Stimulated activated CD4-positive, alpha-beta T cell treated with anti-CD3 and anti-CD28 coated beads, Interleukin-12 subunit alpha, Interleukin-12 subunit beta, amount 100 ng/mL, for 4 hours (primary cell): Measurements from ENCODE around the gene CPA1.

Source experiments
- DNase-seq: peaks from one replicate; pipeline ENCODE4 v3.0.0-alpha.2; 2020

Gene CPA1

GRCh38 chr7:130430841-130431666, 50.8 kb downstream of the CPA1 start:
- no peak for DNase-seq

- no peak for DNase-seq
Measured at GRCh38 chr7:130432886-130433285, 52.6 kb downstream of the CPA1 start.

GRCh38 chr7:130433301-130433700, 53.0 kb downstream of the CPA1 start:
- no peak for DNase-seq

DNA sequence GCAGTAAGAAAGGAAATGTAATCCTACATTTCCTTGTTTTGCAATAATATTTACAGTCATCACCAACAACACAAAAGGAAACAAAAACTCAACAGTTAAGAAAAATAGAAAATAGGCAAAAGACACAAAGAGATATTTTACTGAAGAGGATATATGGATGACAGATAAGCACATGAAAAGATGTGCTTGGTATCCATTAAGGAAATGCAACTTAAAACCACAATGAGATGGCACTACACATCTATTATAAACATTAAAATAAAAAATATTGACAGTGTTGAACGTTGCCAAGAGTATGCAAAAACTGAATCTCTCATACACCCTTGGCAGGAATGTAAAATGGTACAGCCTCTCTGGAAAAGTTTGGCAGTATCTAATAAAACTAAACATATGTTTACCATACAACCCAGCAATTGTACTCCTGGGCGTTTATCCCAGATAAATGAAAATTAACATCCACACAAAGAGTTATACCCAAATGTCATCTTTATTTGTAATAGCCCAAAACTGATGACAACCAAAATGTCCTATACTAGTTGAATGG, 55.1 kb downstream of the CPA1 start:
- no peak for DNase-seq

GRCh38 chr7:130436253-130436652, 56.0 kb downstream of the CPA1 start:
- no peak for DNase-seq
